ENCODE measurements around the gene DOCK3.

Gene DOCK3

DNA sequence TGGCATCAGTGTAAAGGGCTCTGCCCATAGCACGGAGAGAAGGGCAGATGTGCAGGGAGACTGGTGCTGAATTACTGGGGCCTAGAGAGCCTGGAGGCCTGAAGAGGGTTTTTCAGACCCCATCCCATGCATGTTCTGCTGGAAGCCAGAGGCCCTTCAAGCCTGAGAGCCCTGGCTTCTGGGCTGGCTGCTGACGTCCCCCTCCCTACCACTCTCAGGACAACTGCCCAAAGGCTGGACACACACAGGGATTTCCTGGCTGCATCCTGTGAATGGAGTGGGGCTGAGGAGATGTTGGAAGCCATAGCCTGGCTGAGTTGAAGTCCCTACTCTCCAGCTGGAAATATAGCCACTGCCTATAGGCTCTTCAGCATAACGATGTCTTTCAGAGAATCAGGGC, 16.9 kb upstream of the DOCK3 start:
- Histone ChIP-seq H3K79me2 (ENCODE audit: control insufficient read depth, insufficient read depth, low read length) (no peaks in the 10 kb centered on the region), H3K23ac (ENCODE audit: low read length) (no peak overlapping the region), H3K4me2 (ENCODE audit: low read length) (no peak overlapping the region), H3K4me1 (ENCODE audit: control insufficient read depth, low read depth, low read length) (no peaks in the 10 kb centered on the region), H2AK5ac (ENCODE audit: low read length) (no peak overlapping the region), H4K8ac (ENCODE audit: low read depth, low read length) (no peak overlapping the region), H3K18ac (ENCODE audit: low read length) (no peak overlapping the region), H3K27me3 (ENCODE audit: insufficient read depth, low read length, poor library complexity) (no peaks in the 10 kb centered on the region), H3K27ac (ENCODE audit: low read depth, low read length) (no peak overlapping the region), H3K4me3 (ENCODE audit: low read length) (no peak overlapping the region), H3K9ac (ENCODE audit: low read length) (no peak overlapping the region), H4K5ac (ENCODE audit: low read length) (no peak overlapping the region), H3K56ac (ENCODE audit: low read length) (no peak overlapping the region), H2BK5ac (ENCODE audit: low read length) (no peak overlapping the region), H3K4ac (ENCODE audit: low read depth, low read length) (no peak overlapping the region), H3K79me1 (ENCODE audit: low read length) (no peaks in the 10 kb centered on the region), H2BK15ac (replicated peaks; ENCODE audit: low read depth) (no peak overlapping the region), H3K36me3 (ENCODE audit: control insufficient read depth, insufficient read depth, low read length) (no peaks in the 10 kb centered on the region), H2BK120ac (ENCODE audit: low read depth, low read length) (no peak overlapping the region)
- no CpG with 5 or more reads among the region's 3 CpGs for WGBS (ENCODE audit: extremely low coverage, insufficient coverage, low lambda C conversion rate)
- DNase-seq: no peak

- H4K8ac ChIP-seq (ENCODE audit: low read depth, low read length): no peak overlapping the region
- H3K56ac ChIP-seq (ENCODE audit: low read length): no peak overlapping the region
- no peaks in the 10 kb centered on the region for H3K79me1 ChIP-seq (ENCODE audit: low read length)
- H3K27ac ChIP-seq (ENCODE audit: low read depth, low read length): no peak overlapping the region
- no peak overlapping the region for H3K4ac ChIP-seq (ENCODE audit: low read depth, low read length)
- H2BK15ac ChIP-seq (replicated peaks; ENCODE audit: low read depth): no peak overlapping the region
- H3K27me3 ChIP-seq (ENCODE audit: insufficient read depth, low read length, poor library complexity): no peaks in the 10 kb centered on the region
- H4K5ac ChIP-seq (ENCODE audit: low read length): no peak overlapping the region
- H2AK5ac ChIP-seq (ENCODE audit: low read length): no peak overlapping the region
- H3K79me2 ChIP-seq (ENCODE audit: control insufficient read depth, insufficient read depth, low read length): no peaks in the 10 kb centered on the region
- WGBS (ENCODE audit: extremely low coverage, insufficient coverage, low lambda C conversion rate): no CpG with 5 or more reads among the region's 6 CpGs
- H3K18ac ChIP-seq (ENCODE audit: low read length): no peak overlapping the region
- H3K4me1 ChIP-seq (ENCODE audit: control insufficient read depth, low read depth, low read length): no peaks in the 10 kb centered on the region
- no peak overlapping the region for H3K9ac ChIP-seq (ENCODE audit: low read length)
- no peaks in the 10 kb centered on the region for H3K36me3 ChIP-seq (ENCODE audit: control insufficient read depth, insufficient read depth, low read length)
- DNase-seq: no peak
- no peak overlapping the region for H3K23ac ChIP-seq (ENCODE audit: low read length)
- no peak overlapping the region for H2BK5ac ChIP-seq (ENCODE audit: low read length)
- no peak overlapping the region for H3K4me3 ChIP-seq (ENCODE audit: low read length)
- H3K4me2 ChIP-seq (ENCODE audit: low read length): no peak overlapping the region
- no peak overlapping the region for H2BK120ac ChIP-seq (ENCODE audit: low read depth, low read length)
Observed at GRCh38 chr3:50658416-50658815, 16.3 kb upstream of the DOCK3 start.

DNA sequence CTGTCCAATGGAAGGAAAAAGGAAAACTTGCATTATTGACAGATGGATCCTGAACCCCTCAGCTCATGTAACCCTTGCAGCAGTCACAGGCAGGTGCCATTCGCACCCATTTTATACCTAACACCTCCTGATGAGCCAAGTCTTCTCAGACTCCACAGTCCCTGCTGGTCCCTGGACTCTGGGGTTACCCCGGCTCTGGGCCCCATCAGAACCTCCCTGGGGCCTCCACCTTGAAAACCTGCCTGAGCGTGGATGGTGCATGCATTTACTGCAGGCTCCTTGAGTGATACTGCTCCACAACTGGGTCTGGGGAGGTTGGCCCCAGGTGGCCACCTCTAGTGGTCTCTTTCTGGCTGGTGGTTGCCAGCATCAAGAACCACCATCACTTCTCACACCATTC, 15.9 kb upstream of the DOCK3 start:
- Histone ChIP-seq H3K36me3 (ENCODE audit: control insufficient read depth, insufficient read depth, low read length) (no peaks in the 10 kb centered on the region), H3K4ac (ENCODE audit: low read depth, low read length) (no peak overlapping the region), H3K79me2 (ENCODE audit: control insufficient read depth, insufficient read depth, low read length) (no peaks in the 10 kb centered on the region), H2BK15ac (replicated peaks; ENCODE audit: low read depth) (no peak overlapping the region), H4K8ac (ENCODE audit: low read depth, low read length) (no peak overlapping the region), H2BK5ac (ENCODE audit: low read length) (no peak overlapping the region), H3K4me3 (ENCODE audit: low read length) (no peak overlapping the region), H2AK5ac (ENCODE audit: low read length) (no peak overlapping the region), H2BK120ac (ENCODE audit: low read depth, low read length) (no peak overlapping the region), H3K4me2 (ENCODE audit: low read length) (no peak overlapping the region), H3K79me1 (ENCODE audit: low read length) (no peaks in the 10 kb centered on the region), H3K27me3 (ENCODE audit: insufficient read depth, low read length, poor library complexity) (no peaks in the 10 kb centered on the region), H3K27ac (ENCODE audit: low read depth, low read length) (no peak overlapping the region), H3K23ac (ENCODE audit: low read length) (no peak overlapping the region), H3K56ac (ENCODE audit: low read length) (no peak overlapping the region), H3K4me1 (ENCODE audit: control insufficient read depth, low read depth, low read length) (no peaks in the 10 kb centered on the region), H3K18ac (ENCODE audit: low read length) (no peak overlapping the region), H3K9ac (ENCODE audit: low read length) (no peak overlapping the region), H4K5ac (ENCODE audit: low read length) (no peak overlapping the region)
- no peak for DNase-seq
- WGBS (ENCODE audit: extremely low coverage, insufficient coverage, low lambda C conversion rate): no CpG with 5 or more reads among the region's 3 CpGs

DNA sequence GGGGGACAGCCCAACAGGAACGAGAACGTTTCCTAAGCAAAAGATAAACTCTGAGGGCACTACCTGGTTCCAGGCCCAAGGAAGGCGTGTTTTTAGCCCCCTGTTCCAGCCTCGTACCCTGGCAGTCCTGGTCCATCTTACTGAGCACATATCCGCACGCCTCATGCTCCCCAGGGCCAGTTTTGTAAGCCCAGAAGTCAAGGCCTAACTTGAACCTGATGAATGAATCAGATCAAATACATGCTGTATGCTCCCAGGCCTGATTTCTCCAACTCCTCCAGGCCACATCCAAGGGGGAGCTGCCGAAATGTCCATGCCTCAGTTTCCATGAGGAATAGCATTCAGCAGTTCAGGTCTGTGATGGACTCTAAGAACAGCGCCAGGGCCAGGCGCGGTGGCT, 14.3 kb upstream of the DOCK3 start:
- Histone ChIP-seq H2AK5ac (ENCODE audit: low read length) (no peak overlapping the region), H2BK5ac (ENCODE audit: low read length) (no peak overlapping the region), H3K4me2 (ENCODE audit: low read length) (no peak overlapping the region), H2BK15ac (replicated peaks; ENCODE audit: low read depth) (no peak overlapping the region), H3K4me1 (ENCODE audit: control insufficient read depth, low read depth, low read length) (no peaks in the 10 kb centered on the region), H4K5ac (ENCODE audit: low read length) (no peak overlapping the region), H2BK120ac (ENCODE audit: low read depth, low read length) (no peak overlapping the region), H3K9ac (ENCODE audit: low read length) (no peak overlapping the region), H3K56ac (ENCODE audit: low read length) (no peak overlapping the region), H3K27me3 (ENCODE audit: insufficient read depth, low read length, poor library complexity) (no peaks in the 10 kb centered on the region), H3K23ac (ENCODE audit: low read length) (no peak overlapping the region), H4K8ac (ENCODE audit: low read depth, low read length) (no peak overlapping the region), H3K18ac (ENCODE audit: low read length) (no peak overlapping the region), H3K79me1 (ENCODE audit: low read length) (no peaks in the 10 kb centered on the region), H3K4ac (ENCODE audit: low read depth, low read length) (no peak overlapping the region), H3K79me2 (ENCODE audit: control insufficient read depth, insufficient read depth, low read length) (no peaks in the 10 kb centered on the region), H3K4me3 (ENCODE audit: low read length) (no peak overlapping the region), H3K27ac (ENCODE audit: low read depth, low read length) (no peak overlapping the region), H3K36me3 (ENCODE audit: control insufficient read depth, insufficient read depth, low read length) (no peaks in the 10 kb centered on the region)
- WGBS (ENCODE audit: extremely low coverage, insufficient coverage, low lambda C conversion rate): no CpG with 5 or more reads among the region's 10 CpGs
- DNase-seq: no peak

GRCh38 chr3:50661321-50661837, 13.3 kb upstream of the DOCK3 start:
- Histone ChIP-seq H4K8ac (ENCODE audit: low read depth, low read length) (no peak overlapping the region), H3K27ac (ENCODE audit: low read depth, low read length) (no peak overlapping the region), H2AK5ac (ENCODE audit: low read length) (no peak overlapping the region), H3K56ac (ENCODE audit: low read length) (no peak overlapping the region), H3K79me2 (ENCODE audit: control insufficient read depth, insufficient read depth, low read length) (no peaks in the 10 kb centered on the region), H3K36me3 (ENCODE audit: control insufficient read depth, insufficient read depth, low read length) (no peaks in the 10 kb centered on the region), H3K18ac (ENCODE audit: low read length) (no peak overlapping the region), H2BK15ac (replicated peaks; ENCODE audit: low read depth) (no peak overlapping the region), H3K23ac (ENCODE audit: low read length) (no peak overlapping the region), H3K4me3 (ENCODE audit: low read length) (no peak overlapping the region), H3K4ac (ENCODE audit: low read depth, low read length) (no peak overlapping the region), H3K4me2 (ENCODE audit: low read length) (no peak overlapping the region), H3K79me1 (ENCODE audit: low read length) (no peaks in the 10 kb centered on the region), H2BK120ac (ENCODE audit: low read depth, low read length) (no peak overlapping the region), H2BK5ac (ENCODE audit: low read length) (no peak overlapping the region), H4K5ac (ENCODE audit: low read length) (no peak overlapping the region), H3K9ac (ENCODE audit: low read length) (no peak overlapping the region), H3K4me1 (ENCODE audit: control insufficient read depth, low read depth, low read length) (no peaks in the 10 kb centered on the region), H3K27me3 (ENCODE audit: insufficient read depth, low read length, poor library complexity) (no peaks in the 10 kb centered on the region)
- no peak for DNase-seq
- WGBS (ENCODE audit: extremely low coverage, insufficient coverage, low lambda C conversion rate): no CpG with 5 or more reads among the region's 6 CpGs

GRCh38 chr3:50662408-50662807, 12.3 kb upstream of the DOCK3 start:
- Histone ChIP-seq H3K56ac (ENCODE audit: low read length) (no peak overlapping the region), H2AK5ac (ENCODE audit: low read length) (no peak overlapping the region), H4K5ac (ENCODE audit: low read length) (no peak overlapping the region), H3K36me3 (ENCODE audit: control insufficient read depth, insufficient read depth, low read length) (no peaks in the 10 kb centered on the region), H3K9ac (ENCODE audit: low read length) (no peak overlapping the region), H2BK120ac (ENCODE audit: low read depth, low read length) (no peak overlapping the region), H3K4me3 (ENCODE audit: low read length) (no peak overlapping the region), H3K4ac (ENCODE audit: low read depth, low read length) (no peak overlapping the region), H4K8ac (ENCODE audit: low read depth, low read length) (no peak overlapping the region), H3K79me2 (ENCODE audit: control insufficient read depth, insufficient read depth, low read length) (no peaks in the 10 kb centered on the region), H3K27ac (ENCODE audit: low read depth, low read length) (no peak overlapping the region), H3K23ac (ENCODE audit: low read length) (no peak overlapping the region), H2BK5ac (ENCODE audit: low read length) (no peak overlapping the region), H2BK15ac (replicated peaks; ENCODE audit: low read depth) (no peak overlapping the region), H3K27me3 (ENCODE audit: insufficient read depth, low read length, poor library complexity) (no peaks in the 10 kb centered on the region), H3K18ac (ENCODE audit: low read length) (no peak overlapping the region), H3K79me1 (ENCODE audit: low read length) (no peaks in the 10 kb centered on the region), H3K4me2 (ENCODE audit: low read length) (no peak overlapping the region), H3K4me1 (ENCODE audit: control insufficient read depth, low read depth, low read length) (no peaks in the 10 kb centered on the region)
- WGBS (ENCODE audit: extremely low coverage, insufficient coverage, low lambda C conversion rate): no CpG with 5 or more reads among the region's 2 CpGs
- DNase-seq: no peak

Measured in mesendoderm (in vitro differentiated cells).